BE2C (cell line): ENCODE measurements around the gene EXOC4.

ENCODE experiments used
- DNase-seq: peaks from one replicate; pipeline ENCODE4 v3.0.0-alpha.2; 2020
- H3K27me3 ChIP-seq: fragments of 250-450 bp; sonication (Bioruptor Pico); 2 replicates; pipeline ENCODE4 v1.5.1; 2020; ENCODE audit warnings: mild to moderate bottlenecking
- H3K36me3 ChIP-seq: fragments of 250-450 bp; sonication (Bioruptor Pico); 2 replicates; pipeline ENCODE4 v1.5.1; 2020; ENCODE audit warnings: mild to moderate bottlenecking
- H3K4me1 ChIP-seq: fragments of 250-450 bp; sonication (Bioruptor Pico); 2 replicates; pipeline ENCODE4 v1.5.1; 2020
- H3K4me3 ChIP-seq: 2 replicates; pipeline ENCODE4 v1.5.1; 2011; ENCODE audit warnings: low read depth, low read length
- H3K9me3 ChIP-seq: fragments of 250-450 bp; sonication (Bioruptor Pico); 2 replicates; pipeline ENCODE4 v1.5.1; 2020
- TF ChIP-seq, protein P1 (sequence below): IDR thresholded peaks from 2 replicates; pipeline ENCODE4 v1.5.1; 2012; ENCODE audit warnings: mild to moderate bottlenecking, low read depth, low read length

EXOC4 gene

GRCh38 chr7:133871757-133872156, 618.9 kb downstream of the EXOC4 start:
- Histone ChIP-seq H3K36me3 (no peaks in the 10 kb centered on the region), H3K9me3 (no peaks in the 10 kb centered on the region), H3K4me3 (no peak overlapping the region), H3K27me3 (no peaks in the 10 kb centered on the region), H3K4me1 (peaks cover 22% of the 10 kb centered on the region)
- TF ChIP-seq, protein P1, sequence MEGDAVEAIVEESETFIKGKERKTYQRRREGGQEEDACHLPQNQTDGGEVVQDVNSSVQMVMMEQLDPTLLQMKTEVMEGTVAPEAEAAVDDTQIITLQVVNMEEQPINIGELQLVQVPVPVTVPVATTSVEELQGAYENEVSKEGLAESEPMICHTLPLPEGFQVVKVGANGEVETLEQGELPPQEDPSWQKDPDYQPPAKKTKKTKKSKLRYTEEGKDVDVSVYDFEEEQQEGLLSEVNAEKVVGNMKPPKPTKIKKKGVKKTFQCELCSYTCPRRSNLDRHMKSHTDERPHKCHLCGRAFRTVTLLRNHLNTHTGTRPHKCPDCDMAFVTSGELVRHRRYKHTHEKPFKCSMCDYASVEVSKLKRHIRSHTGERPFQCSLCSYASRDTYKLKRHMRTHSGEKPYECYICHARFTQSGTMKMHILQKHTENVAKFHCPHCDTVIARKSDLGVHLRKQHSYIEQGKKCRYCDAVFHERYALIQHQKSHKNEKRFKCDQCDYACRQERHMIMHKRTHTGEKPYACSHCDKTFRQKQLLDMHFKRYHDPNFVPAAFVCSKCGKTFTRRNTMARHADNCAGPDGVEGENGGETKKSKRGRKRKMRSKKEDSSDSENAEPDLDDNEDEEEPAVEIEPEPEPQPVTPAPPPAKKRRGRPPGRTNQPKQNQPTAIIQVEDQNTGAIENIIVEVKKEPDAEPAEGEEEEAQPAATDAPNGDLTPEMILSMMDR = no peak
- DNase-seq = no peak

GRCh38 chr7:133873187-133873586, 620.3 kb downstream of the EXOC4 start:
- TF ChIP-seq, protein P1 = no peak
- H3K27me3 ChIP-seq = no peaks in the 10 kb centered on the region
- H3K9me3 ChIP-seq = no peaks in the 10 kb centered on the region
- H3K4me1 ChIP-seq = peaks cover 24% of the 10 kb centered on the region
- DNase-seq = no peak
- no peak overlapping the region for H3K4me3 ChIP-seq
- H3K36me3 ChIP-seq = no peaks in the 10 kb centered on the region

DNA sequence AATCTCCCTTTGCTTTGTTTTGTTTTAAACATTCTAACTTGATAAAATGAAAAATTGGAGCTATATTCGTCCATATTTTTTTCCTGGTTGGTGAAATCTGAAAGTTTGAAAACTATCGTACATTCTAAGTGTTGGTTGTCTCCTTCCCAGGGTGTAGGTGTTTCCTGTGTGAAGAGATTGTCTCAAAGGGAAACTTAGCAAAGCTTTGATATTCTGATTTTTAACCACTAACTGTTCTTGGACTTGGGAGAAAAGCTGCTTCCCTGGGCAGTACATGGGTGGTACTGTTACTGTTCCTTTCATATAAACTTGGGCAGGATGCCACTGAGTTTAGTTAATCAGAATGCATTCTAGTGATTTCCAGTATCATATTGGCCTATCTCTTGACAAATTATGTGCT, 620.8 kb downstream of the EXOC4 start:
- TF ChIP-seq, protein P1 = no peak
- no peaks in the 10 kb centered on the region for H3K9me3 ChIP-seq
- no peaks in the 10 kb centered on the region for H3K27me3 ChIP-seq
- peaks cover 20% of the 10 kb centered on the region for H3K4me1 ChIP-seq
- H3K4me3 ChIP-seq = no peak overlapping the region
- H3K36me3 ChIP-seq = no peaks in the 10 kb centered on the region
- DNase-seq = no peak

- no peaks in the 10 kb centered on the region for H3K36me3 ChIP-seq
- TF ChIP-seq, protein P1 = no peak
- DNase-seq = no peak
- H3K9me3 ChIP-seq = no peaks in the 10 kb centered on the region
- peaks cover 12% of the 10 kb centered on the region for H3K4me1 ChIP-seq
- H3K27me3 ChIP-seq = no peaks in the 10 kb centered on the region
- no peak overlapping the region for H3K4me3 ChIP-seq
Measured at GRCh38 chr7:133883591-133883990, 630.7 kb downstream of the EXOC4 start.

GRCh38 chr7:133885213-133885612, 632.3 kb downstream of the EXOC4 start:
- Histone ChIP-seq H3K4me1 (peaks cover 14% of the 10 kb centered on the region), H3K4me3 (no peak overlapping the region), H3K27me3 (no peaks in the 10 kb centered on the region), H3K9me3 (no peaks in the 10 kb centered on the region), H3K36me3 (no peaks in the 10 kb centered on the region)
- TF ChIP-seq, protein P1 = no peak
- DNase-seq = no peak

- Histone ChIP-seq H3K36me3 (no peaks in the 10 kb centered on the region), H3K4me3 (no peak overlapping the region), H3K9me3 (no peaks in the 10 kb centered on the region), H3K4me1 (peaks cover 14% of the 10 kb centered on the region), H3K27me3 (no peaks in the 10 kb centered on the region)
- no peak for DNase-seq
- TF ChIP-seq, protein P1 = no peak
Measured at GRCh38 chr7:133886086-133886485, 633.2 kb downstream of the EXOC4 start.
